Endothelial cell of umbilical vein (primary cell): ENCODE measurements around the gene SLC9B1. TPM values are rescaled to one million over a fixed set of nuclear protein-coding genes. Genes with fewer than 3 reads are reported as not detected.

Experiments used
- BruUV-seq: library from RNA; stranded (reverse); fragments of 400-500 nt; replicated peaks from 2 replicates; lab custom pipeline; 2021; lab: Mats Ljungman, UMichigan
- CTCF ChIA-PET: fragments of 300-600, 350-600 bp; sonication (Branson Sonifier 250); formaldehyde crosslinking; loops from one replicate; lab custom pipeline; 2021; ENCODE audit warnings: antibody characterized with exemption, inconsistent platforms; lab: Charles Lee
- POLR2A ChIA-PET: fragments of 300-600, 350-600 bp; sonication (Branson Sonifier 250); formaldehyde crosslinking; loops from one replicate; lab custom pipeline; 2021; ENCODE audit warnings: antibody characterized with exemption, inconsistent platforms; lab: Charles Lee
- DNase-seq: peaks from one replicate; pipeline ENCODE4 v3.0.0-alpha.2; 2011; ENCODE audit warnings: low read depth, low spot score
- FAIRE-seq: peaks from 2 replicates; lab custom pipeline; 2011; peaks lifted over from hg19 to GRCh38; lab: Jason Lieb, UNC
- H2AFZ ChIP-seq: 2 replicates; pipeline ENCODE4 v1.6.0; 2012; ENCODE audit warnings: low read depth, low read length, control low read depth, inconsistent platforms
- H3K27ac ChIP-seq: 2 replicates; pipeline ENCODE4 v1.5.1; 2011; ENCODE audit warnings: low read depth, mild to moderate bottlenecking, control low read depth, low read length, moderate library complexity; ENCODE audit not compliant: insufficient read depth
- H3K27me3 ChIP-seq, 2 experiments: 2 replicates each; pipeline versions ENCODE4 v1.6.0 to v1.6.1; 2011; ENCODE audit warnings: low read length in 2 of 2, mixed read lengths in 1 of 2; ENCODE audit not compliant: control insufficient read depth in 2 of 2, insufficient read depth in 2 of 2
- H3K36me3 ChIP-seq, 2 experiments: 2 replicates in 1 of 2; 3 replicates in 1 of 2; pipeline ENCODE4 v1.5.1; 2011; ENCODE audit warnings: low read length in 2 of 2, mild to moderate bottlenecking in 1 of 2, moderate library complexity in 1 of 2; ENCODE audit not compliant: control insufficient read depth in 2 of 2, insufficient read depth in 2 of 2; ENCODE audit errors: extremely low read depth in 1 of 2
- H3K4me1 ChIP-seq: 3 replicates; pipeline ENCODE4 v1.5.1; 2011; ENCODE audit warnings: mild to moderate bottlenecking, low read length; ENCODE audit not compliant: control insufficient read depth, insufficient read depth; ENCODE audit errors: extremely low read depth
- H3K4me2 ChIP-seq: 2 replicates; pipeline ENCODE4 v1.6.1; 2011; ENCODE audit warnings: low read length, control low read depth, mixed read lengths; ENCODE audit not compliant: insufficient read depth
- H3K4me3 ChIP-seq, 3 experiments: fragments of 200-600 bp in 1 of 3; sonication (generic), shearing (Covaris generic) in 1 of 3; replicated peaks in 1 of 3; 2 replicates each; pipeline ENCODE4 v1.5.1; 2011 to 2016; ENCODE audit warnings: control low read depth in 3 of 3, low read length in 3 of 3, mild to moderate bottlenecking in 2 of 3, inconsistent platforms in 1 of 3, low read depth in 1 of 3, moderate library complexity in 1 of 3; ENCODE audit not compliant: insufficient read depth in 1 of 3
- H3K79me2 ChIP-seq: 2 replicates; pipeline ENCODE4 v1.6.0; 2012; ENCODE audit warnings: low read length, inconsistent platforms; ENCODE audit not compliant: control insufficient read depth, insufficient read depth
- H3K9ac ChIP-seq: replicated peaks from 2 replicates; pipeline ENCODE3; 2011; ENCODE audit warnings: low read length, control low read depth; ENCODE audit not compliant: insufficient read depth; ENCODE audit errors: extremely low read depth
- H3K9me1 ChIP-seq: replicated peaks from 3 replicates; pipeline ENCODE4 v1.6.0; 2011; ENCODE audit warnings: mild to moderate bottlenecking, low read length; ENCODE audit not compliant: control insufficient read depth, insufficient read depth; ENCODE audit errors: extremely low read depth
- H3K9me3 ChIP-seq: replicated peaks from 2 replicates; pipeline ENCODE4 v1.5.1; 2012; ENCODE audit warnings: low read length, inconsistent platforms; ENCODE audit not compliant: control insufficient read depth, insufficient read depth
- H4K20me1 ChIP-seq: replicated peaks from 2 replicates; pipeline ENCODE3; 2011; ENCODE audit warnings: mild to moderate bottlenecking, low read length; ENCODE audit not compliant: control insufficient read depth, insufficient read depth; ENCODE audit errors: extremely low read depth
- EZH2 ChIP-seq: IDR thresholded peaks from 2 replicates; pipeline ENCODE4 v1.6.1; 2012; ENCODE audit warnings: borderline replicate concordance, low read depth, mild to moderate bottlenecking, moderate library complexity, low read length, inconsistent platforms; ENCODE audit not compliant: severe bottlenecking
- FOS ChIP-seq: IDR thresholded peaks from 2 replicates; pipeline ENCODE4 v1.6.1; 2011; ENCODE audit warnings: mild to moderate bottlenecking, low read length, moderate library complexity, borderline replicate concordance; ENCODE audit not compliant: insufficient read depth
- GATA2 ChIP-seq: IDR thresholded peaks from 2 replicates; pipeline ENCODE4 v1.7.0; 2011; ENCODE audit warnings: low read depth, mild to moderate bottlenecking, moderate library complexity, mixed read lengths, low read length; ENCODE audit not compliant: insufficient read length, insufficient read depth
- JUN ChIP-seq: IDR thresholded peaks from 2 replicates; pipeline ENCODE4 v1.6.1; 2011; ENCODE audit warnings: borderline replicate concordance, low read depth; ENCODE audit not compliant: insufficient read length, insufficient read depth
- MAX ChIP-seq: IDR thresholded peaks from 2 replicates; pipeline ENCODE4 v1.6.1; 2011; ENCODE audit not compliant: insufficient read depth, insufficient read length
- MYC ChIP-seq: IDR thresholded peaks from one replicate; pipeline ENCODE4 v1.6.1; 2011; ENCODE audit warnings: mild to moderate bottlenecking, low read depth, low read length
- POLR2A ChIP-seq: IDR thresholded peaks from 2 replicates; pipeline ENCODE4 v1.6.1; 2012; ENCODE audit warnings: low read depth, mild to moderate bottlenecking, control low read depth, low read length
- POLR2AphosphoS5 ChIP-seq: IDR thresholded peaks from 2 replicates; pipeline ENCODE4 v1.6.1; 2012; ENCODE audit warnings: low read depth, mild to moderate bottlenecking, control low read depth, low read length, moderate library complexity; ENCODE audit not compliant: insufficient read depth
- dilution Hi-C: fragments of 300-500 bp; cut with MboI; formaldehyde crosslinking; loops from one replicate; pipeline ENCODE4 v1.15.0; 2019; ENCODE audit warnings: low sequenced_read_pairs; ENCODE audit not compliant: extremely low pct_ligation_motif_present
- intact Hi-C: fragments of 100-400 bp; cut with micrococcal nuclease; formaldehyde crosslinking; loops from one replicate; pipeline ENCODE4 v1.10.0; 2022
- polyA plus RNA-seq, 4 experiments: library from polyadenylated mRNA; depleted of rRNA in 3 of 4; stranded (reverse) in 3 of 4; unstranded in 1 of 4; fragments of >200 nt; gene quantifications; 2 replicates each; pipeline versions ENCODE4 v1.2.1 to v1.2.3, GENCODE V29; 2011 to 2012; ENCODE audit warnings: missing spikeins in 1 of 4
- total RNA-seq: library from RNA; stranded (reverse); gene quantifications from 2 replicates; pipeline ENCODE4 v1.2.3, GENCODE V29; 2021
- TF ChIP-seq, protein P1 (sequence below), 2 donors: IDR thresholded peaks; 1 replicate in 1 of 2; 2 replicates in 1 of 2; pipeline ENCODE4 v1.5.1; 2011; ENCODE audit warnings: low read length in 2 of 2, mild to moderate bottlenecking in 2 of 2, moderate library complexity in 2 of 2, control low read depth in 1 of 2, inconsistent platforms in 1 of 2, low read depth in 1 of 2; ENCODE audit not compliant: insufficient read depth in 1 of 2; ENCODE audit errors: extremely low read depth in 1 of 2

SLC9B1 gene
- total and polyA plus RNA-seq, 2 donors (not counting 3 experiments of a cell fraction or from before 2014, with no cell fraction given), result 0.19 to 0.49 TPM

DNA sequence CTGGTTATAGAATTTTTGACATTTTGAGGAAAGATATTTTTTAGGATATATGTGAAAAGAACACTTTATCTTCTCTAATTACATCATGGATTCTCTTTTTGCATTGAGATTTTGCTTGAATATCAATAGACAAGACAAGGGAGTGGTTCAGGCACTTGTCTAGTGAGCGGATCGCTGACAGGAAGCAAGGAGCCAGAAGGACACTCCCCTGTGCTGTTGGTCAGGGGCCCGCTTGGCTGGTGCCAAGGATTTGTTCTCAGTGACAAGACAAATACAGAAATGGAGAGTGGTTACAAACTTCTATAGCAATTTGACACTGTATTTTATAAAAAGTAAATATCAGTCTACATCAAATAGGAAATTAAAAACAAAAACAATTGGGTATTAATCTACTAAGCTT, 60.0 kb downstream of the SLC9B1 start:
- H3K4me1 ChIP-seq, result no peaks in the 10 kb centered on the region
- no peak overlapping the region for H3K27ac ChIP-seq
- H3K4me2 ChIP-seq, result no peak overlapping the region
- no peak overlapping the region for H3K9ac ChIP-seq
- H3K79me2 ChIP-seq, result no peaks in the 10 kb centered on the region
- intact Hi-C loops (no loop called here), dilution Hi-C loops (no loop called here)
- no peak overlapping the region for H2AFZ ChIP-seq
- H4K20me1 ChIP-seq, result no peaks in the 10 kb centered on the region
- no peaks in the 10 kb centered on the region for H3K9me1 ChIP-seq
- TF ChIP-seq, protein P1, sequence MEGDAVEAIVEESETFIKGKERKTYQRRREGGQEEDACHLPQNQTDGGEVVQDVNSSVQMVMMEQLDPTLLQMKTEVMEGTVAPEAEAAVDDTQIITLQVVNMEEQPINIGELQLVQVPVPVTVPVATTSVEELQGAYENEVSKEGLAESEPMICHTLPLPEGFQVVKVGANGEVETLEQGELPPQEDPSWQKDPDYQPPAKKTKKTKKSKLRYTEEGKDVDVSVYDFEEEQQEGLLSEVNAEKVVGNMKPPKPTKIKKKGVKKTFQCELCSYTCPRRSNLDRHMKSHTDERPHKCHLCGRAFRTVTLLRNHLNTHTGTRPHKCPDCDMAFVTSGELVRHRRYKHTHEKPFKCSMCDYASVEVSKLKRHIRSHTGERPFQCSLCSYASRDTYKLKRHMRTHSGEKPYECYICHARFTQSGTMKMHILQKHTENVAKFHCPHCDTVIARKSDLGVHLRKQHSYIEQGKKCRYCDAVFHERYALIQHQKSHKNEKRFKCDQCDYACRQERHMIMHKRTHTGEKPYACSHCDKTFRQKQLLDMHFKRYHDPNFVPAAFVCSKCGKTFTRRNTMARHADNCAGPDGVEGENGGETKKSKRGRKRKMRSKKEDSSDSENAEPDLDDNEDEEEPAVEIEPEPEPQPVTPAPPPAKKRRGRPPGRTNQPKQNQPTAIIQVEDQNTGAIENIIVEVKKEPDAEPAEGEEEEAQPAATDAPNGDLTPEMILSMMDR (IDR thresholded peaks at IDR 0.05; ENCODE audit: extremely low read depth in 1 of 2, insufficient read depth in 1 of 2, low read depth in 1 of 2, low read length in 2 of 2), result no peak
- TF ChIP-seq JUN, result no peak
- no peak for TF ChIP-seq GATA2
- TF ChIP-seq EZH2, result no peak
- TF ChIP-seq MAX, result no peak
- TF ChIP-seq FOS, result no peak
- TF ChIP-seq POLR2AphosphoS5, result no peak
- TF ChIP-seq POLR2A, result no peak
- TF ChIP-seq MYC, result no peak
- no peak for DNase-seq
- no peak for FAIRE-seq
- CTCF ChIA-PET, result no interaction called here
- BruUV-seq, result no TSS peak
- H3K9me3 ChIP-seq, result no peaks in the 10 kb centered on the region
- no peaks in the 10 kb centered on the region for H3K27me3 ChIP-seq
- POLR2A ChIA-PET, result no interaction called here
- H3K36me3 ChIP-seq, result no peaks in the 10 kb centered on the region
- H3K4me3 ChIP-seq, result no peak overlapping the region
